Activated CD8-positive, alpha-beta T cell treated with anti-CD3 and anti-CD28 coated beads, Interleukin-2, amount 10 ng/mL, durations not matched to agents 7 days and 5 days (primary cell): ENCODE data around the gene ABT1. TPM values are rescaled to one million over a fixed set of nuclear protein-coding genes. Genes with fewer than 3 reads are reported as not detected.
A peak's percentile ranks its signal among the peaks of the same experiment; 100 is the strongest.

ENCODE experiments used
- ATAC-seq: fragments of 150-1000 bp; cut with Tn5 transposase; one replicate; pipeline ENCODE4 v1.10.0; 2021; ENCODE audit warnings: moderate library complexity
- CTCF ChIA-PET: fragments of 350-600 bp; sonication (Branson Sonifier 250); formaldehyde crosslinking; loops from one replicate; lab custom pipeline; 2021; ENCODE audit warnings: antibody characterized with exemption; lab: Charles Lee
- POLR2A ChIA-PET: fragments of 350-600 bp; sonication (Branson Sonifier 250); formaldehyde crosslinking; loops from one replicate; lab custom pipeline; 2021; ENCODE audit warnings: antibody characterized with exemption; lab: Charles Lee
- DNase-seq: peaks from one replicate; pipeline ENCODE4 v3.0.0-alpha.2; 2020
- H3K27ac Mint-ChIP-seq: one replicate; pipeline ENCODE4 v1.8.0; 2021; ENCODE audit warnings: mild to moderate bottlenecking, mixed read lengths
- H3K27me3 Mint-ChIP-seq: one replicate; pipeline ENCODE4 v1.8.0; 2021; ENCODE audit warnings: low read depth, mixed read lengths
- H3K36me3 Mint-ChIP-seq: one replicate; pipeline ENCODE4 v1.8.0; 2021; ENCODE audit warnings: low read depth, mixed read lengths
- H3K4me1 Mint-ChIP-seq: one replicate; pipeline ENCODE4 v1.8.0; 2021; ENCODE audit warnings: low read depth, mixed read lengths
- H3K4me3 Mint-ChIP-seq: one replicate; pipeline ENCODE4 v1.8.0; 2021; ENCODE audit warnings: mild to moderate bottlenecking, mixed read lengths
- H3K9me3 Mint-ChIP-seq: one replicate; pipeline ENCODE4 v1.8.0; 2022; ENCODE audit warnings: mixed read lengths; ENCODE audit not compliant: insufficient read depth
- total RNA-seq, 2 experiments: library from RNA; stranded (reverse); gene quantifications; one replicate each; pipeline ENCODE4 v1.2.3, GENCODE V29; 2021

The ABT1 gene
- total RNA-seq, 2 experiments from 2014 or later = 25.0 to 25.3 TPM

DNA sequence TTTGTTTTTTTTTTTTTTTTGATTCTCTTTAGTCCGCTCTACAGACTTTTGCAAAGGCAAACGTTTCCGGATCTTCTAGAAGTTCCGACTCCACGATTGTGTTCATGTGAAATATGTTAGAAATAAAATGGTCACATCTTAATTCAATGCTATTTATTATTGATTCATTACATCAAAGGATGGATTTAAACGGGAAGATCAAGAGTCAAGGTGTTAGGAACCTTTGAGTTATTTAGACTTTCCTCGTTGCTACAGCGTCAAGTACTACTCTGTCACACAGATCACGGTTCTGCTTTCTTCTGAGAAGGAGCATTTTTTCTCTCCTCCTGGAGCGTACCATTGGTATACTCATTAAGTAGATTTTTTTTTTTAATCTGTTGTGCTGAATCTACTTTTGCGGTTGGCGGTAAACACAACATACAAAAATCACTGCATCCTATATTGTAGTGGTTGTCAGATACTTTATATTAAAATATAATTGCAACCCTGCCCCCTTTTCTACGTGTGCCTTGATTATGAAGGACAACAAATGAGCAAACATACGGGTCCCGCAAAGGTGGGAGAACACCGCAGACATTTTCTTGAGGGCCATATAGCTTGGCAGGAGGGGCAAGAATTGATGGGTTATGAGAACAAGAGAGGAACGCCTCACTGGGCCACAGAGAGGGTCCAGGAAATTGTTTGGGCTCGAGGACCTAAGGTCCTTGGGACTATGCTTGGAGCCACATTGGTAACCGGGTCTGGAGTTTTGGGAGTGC is 41.1 kb upstream of the ABT1 start:
- Mint-ChIP-seq H3K27me3 (no peaks in the 10 kb centered on the region), H3K4me1 (peaks cover 24% of the 10 kb centered on the region), H3K36me3 (no peaks in the 10 kb centered on the region), H3K9me3 (no peaks in the 10 kb centered on the region), H3K27ac (peak overlapping the region; percentile 13), H3K4me3 (peak overlapping the region; percentile 46)
- ATAC-seq (no peak), DNase-seq (no peak)
- ChIA-PET CTCF (interaction anchor here (0.9 to 5.3 kb wide), 11 partner anchors 13 to 233 kb away, joined by 3 to 38 read pairs (median 4); partner anchors contain the start of gene HMGN4), POLR2A (interaction anchor here (1.0 kb wide), 1 partner anchor 81 kb away, joined by 3 read pairs; no protein-coding TSS in a partner anchor)

DNA sequence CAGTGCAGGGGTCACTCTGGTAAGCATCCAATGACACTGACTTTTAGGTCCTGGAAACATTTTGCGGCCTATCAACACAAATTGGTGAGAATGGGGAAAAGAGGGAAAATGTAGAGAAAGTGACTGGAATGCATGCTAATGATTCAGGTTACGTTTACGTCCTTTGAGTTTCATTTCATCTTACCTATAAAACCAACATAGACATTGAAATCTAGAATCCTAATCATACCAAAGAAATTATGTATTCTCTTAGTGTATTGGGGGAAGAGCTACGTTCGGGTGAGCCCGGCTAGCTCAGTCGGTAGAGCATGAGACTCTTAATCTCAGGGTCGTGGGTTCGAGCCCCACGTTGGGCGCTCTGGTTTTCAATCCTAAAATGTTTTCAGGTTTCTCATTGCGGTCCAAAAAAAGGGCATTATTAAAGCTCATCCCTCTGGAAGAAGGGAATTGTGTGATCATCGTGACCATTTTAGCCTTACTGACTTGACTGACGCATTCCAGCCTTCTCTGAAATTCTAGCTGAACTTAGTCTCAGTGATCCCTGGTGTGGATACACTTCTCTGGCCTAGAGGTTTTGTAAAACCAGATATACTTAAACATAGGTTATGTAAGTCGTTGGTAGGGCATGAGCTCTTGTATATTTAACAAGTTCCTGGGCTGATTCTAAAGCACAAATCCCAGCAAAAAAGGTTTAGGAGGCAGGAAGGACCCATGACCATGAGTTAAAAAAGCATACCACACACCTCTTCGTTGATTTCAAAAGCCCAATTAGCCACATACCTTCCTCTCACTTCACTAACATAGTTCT is 40.3 kb upstream of the ABT1 start:
- ChIA-PET POLR2A (interaction anchor here (0.6 kb wide), 1 partner anchor 12 kb away, joined by 4 read pairs; no protein-coding TSS in a partner anchor), CTCF (interaction anchor here (0.9 to 1.4 kb wide), 8 partner anchors 12 to 234 kb away, joined by 3 to 7 read pairs (median 4); partner anchors contain the start of gene HMGN4)
- Mint-ChIP-seq H3K4me1 (peaks cover 18% of the 10 kb centered on the region), H3K27ac (no peak overlapping the region), H3K36me3 (no peaks in the 10 kb centered on the region), H3K9me3 (no peaks in the 10 kb centered on the region), H3K27me3 (no peaks in the 10 kb centered on the region), H3K4me3 (peak overlapping the region; percentile 46)
- DNase-seq (peak; percentile 61), ATAC-seq (no peak)

DNA sequence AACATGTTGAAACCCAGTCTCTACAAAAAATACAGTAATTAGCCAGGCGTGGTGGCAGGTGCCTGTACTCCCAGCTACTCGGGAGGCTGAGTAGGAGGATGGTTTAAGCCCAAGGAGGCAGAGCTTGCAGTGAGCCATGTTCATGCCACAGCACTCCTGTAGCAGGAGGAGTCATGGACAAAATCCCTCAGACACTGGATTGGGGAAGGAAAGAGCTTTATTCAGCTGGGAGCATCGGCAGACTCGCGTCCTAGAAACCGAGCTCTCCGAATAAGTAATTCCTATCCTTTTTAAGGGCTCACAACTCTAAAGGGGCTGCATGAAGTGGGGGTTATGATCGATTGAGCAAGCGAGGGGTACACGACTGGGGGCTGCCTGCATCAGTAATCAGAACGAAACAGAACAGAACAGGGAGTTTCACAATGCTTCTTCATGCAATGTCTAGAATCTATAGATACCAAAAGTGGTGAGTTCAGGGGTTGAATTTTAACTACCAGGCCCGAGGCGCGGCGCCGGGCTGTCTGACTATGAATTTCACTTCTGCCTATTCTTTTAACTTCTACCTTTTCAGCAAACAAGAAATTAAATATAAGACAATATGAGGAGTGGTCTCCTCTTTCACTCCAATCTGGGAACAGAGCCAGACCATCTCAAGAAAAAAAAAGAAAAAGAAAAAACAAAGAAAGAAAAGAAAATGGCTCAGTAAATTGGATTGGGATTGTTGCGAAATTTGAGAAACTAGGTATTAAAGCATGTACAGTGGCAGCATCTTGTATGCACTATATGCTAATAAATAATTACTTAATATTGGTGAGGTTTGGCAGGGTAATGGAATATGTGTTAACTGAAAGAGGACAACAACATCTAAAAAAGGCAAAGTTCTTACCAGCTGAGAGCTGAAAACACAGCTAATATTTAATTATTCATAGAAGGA is 35.0 kb upstream of the ABT1 start:
- H3K9me3 Mint-ChIP-seq = no peaks in the 10 kb centered on the region
- peaks cover under 1% of the 10 kb centered on the region for H3K4me1 Mint-ChIP-seq
- H3K27me3 Mint-ChIP-seq = peaks cover 2% of the 10 kb centered on the region
- H3K27ac Mint-ChIP-seq = no peak overlapping the region
- POLR2A ChIA-PET = no interaction called here
- ATAC-seq = no peak
- H3K4me3 Mint-ChIP-seq = no peak overlapping the region
- no peak for DNase-seq
- CTCF ChIA-PET = interaction anchor here (0.6 to 1.2 kb wide), 2 partner anchors 24 to 34 kb away, joined by 3 to 4 read pairs; partner anchors contain the start of gene HMGN4
- no peaks in the 10 kb centered on the region for H3K36me3 Mint-ChIP-seq

DNA sequence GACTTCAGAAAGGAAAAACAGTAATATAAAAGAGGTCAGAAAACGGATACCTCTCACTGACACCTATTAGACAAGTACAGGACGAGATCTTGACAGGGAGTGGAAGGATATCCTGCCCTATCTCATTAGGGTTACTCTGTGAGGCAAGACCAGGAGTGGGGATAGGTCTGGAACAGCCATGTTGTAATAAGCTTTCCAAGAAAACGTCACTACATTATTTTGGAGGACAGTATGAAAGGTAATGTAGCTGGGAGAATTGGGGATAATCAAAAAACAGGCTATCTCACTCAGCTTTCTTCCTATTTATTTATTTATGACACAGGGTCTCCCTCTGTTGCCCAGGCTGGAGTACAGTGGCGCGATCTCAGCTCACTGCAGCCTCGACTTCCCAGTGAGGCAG is 33.3 kb upstream of the ABT1 start:
- no peak for DNase-seq
- Mint-ChIP-seq H3K27me3 (peaks cover 2% of the 10 kb centered on the region), H3K4me3 (no peak overlapping the region), H3K9me3 (no peaks in the 10 kb centered on the region), H3K4me1 (peaks cover 2% of the 10 kb centered on the region), H3K27ac (no peak overlapping the region), H3K36me3 (peaks cover 2% of the 10 kb centered on the region)
- no peak for ATAC-seq
- ChIA-PET POLR2A (interaction anchor here (0.6 to 1.0 kb wide), 2 partner anchors 11 to 26 kb away, joined by 3 to 6 read pairs; no protein-coding TSS in a partner anchor), CTCF (interaction anchor here (0.9 to 1.5 kb wide), 3 partner anchors 10 to 222 kb away, joined by 3 to 5 read pairs (median 3); no protein-coding TSS in a partner anchor)

DNA sequence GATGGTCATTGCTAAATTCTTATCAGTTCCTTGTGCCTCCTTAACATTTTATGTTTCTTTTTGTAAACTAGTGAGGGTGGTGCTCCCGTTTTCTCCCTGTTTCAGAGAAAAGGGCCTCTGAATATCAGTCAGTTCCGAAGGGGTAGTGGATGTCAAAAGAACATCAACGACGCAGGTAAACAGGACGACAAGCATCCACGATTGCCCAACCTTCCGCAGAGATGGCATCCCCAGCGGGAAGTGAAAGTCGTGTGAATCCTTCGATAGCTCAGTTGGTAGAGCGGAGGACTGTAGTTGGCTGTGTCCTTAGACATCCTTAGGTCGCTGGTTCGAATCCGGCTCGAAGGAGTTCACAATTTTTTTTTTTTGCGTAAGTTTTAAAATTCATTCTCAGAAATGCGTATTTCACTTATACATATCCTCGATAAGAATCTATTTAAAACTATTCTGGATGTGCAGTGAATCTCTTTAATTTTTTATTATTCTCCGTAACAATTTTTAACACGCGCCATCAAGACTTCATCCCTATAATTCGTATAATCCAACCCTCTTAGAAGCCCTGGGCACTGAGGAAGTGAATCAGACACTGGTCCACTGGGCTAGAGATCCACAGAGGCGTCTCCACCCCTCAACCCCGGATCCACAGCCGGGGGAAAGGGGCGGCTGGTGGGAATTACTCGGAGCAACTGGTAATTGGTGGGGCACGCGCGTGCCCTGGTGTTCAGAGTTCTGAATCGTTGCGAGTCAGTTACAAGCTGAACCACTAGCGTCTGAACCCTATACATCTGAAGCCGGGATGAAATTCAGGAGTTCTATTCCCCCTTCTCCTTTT is 27.9 kb upstream of the ABT1 start:
- Mint-ChIP-seq H3K36me3 (peaks cover 4% of the 10 kb centered on the region), H3K27me3 (no peaks in the 10 kb centered on the region), H3K4me3 (peak overlapping the region; percentile 95), H3K4me1 (peaks cover 41% of the 10 kb centered on the region), H3K9me3 (no peaks in the 10 kb centered on the region), H3K27ac (peak overlapping the region; percentile 86)
- ChIA-PET CTCF (interaction anchor here (0.6 to 20.0 kb wide), 25 partner anchors 8 to 318 kb away, joined by 3 to 298 read pairs (median 4); partner anchors contain the start of gene HMGN4), POLR2A (interaction anchor here (0.6 to 3.0 kb wide), 13 partner anchors 12 to 1239 kb away, joined by 3 to 15 read pairs (median 4); partner anchors contain the start of gene HMGN4)
- ATAC-seq (peak; percentile 88), DNase-seq (peak; percentile 97)

DNA sequence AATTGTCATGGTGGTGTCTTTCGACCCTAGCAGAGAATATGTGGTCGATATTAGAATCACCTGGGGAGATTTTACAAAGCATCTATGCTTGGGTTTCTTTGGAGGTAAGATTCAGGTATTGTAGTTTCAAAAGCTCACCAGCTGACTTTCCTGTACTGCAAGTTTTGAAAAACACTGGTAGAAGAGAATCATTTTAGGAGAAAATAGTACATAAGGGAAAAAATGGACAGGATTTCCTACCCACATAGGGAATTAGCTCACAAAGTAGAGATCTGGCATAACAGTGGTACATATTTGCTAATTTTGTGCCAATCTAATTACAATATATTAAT is 27.4 kb upstream of the ABT1 start:
- no peak for ATAC-seq
- H3K4me1 Mint-ChIP-seq = peaks cover 41% of the 10 kb centered on the region

DNA sequence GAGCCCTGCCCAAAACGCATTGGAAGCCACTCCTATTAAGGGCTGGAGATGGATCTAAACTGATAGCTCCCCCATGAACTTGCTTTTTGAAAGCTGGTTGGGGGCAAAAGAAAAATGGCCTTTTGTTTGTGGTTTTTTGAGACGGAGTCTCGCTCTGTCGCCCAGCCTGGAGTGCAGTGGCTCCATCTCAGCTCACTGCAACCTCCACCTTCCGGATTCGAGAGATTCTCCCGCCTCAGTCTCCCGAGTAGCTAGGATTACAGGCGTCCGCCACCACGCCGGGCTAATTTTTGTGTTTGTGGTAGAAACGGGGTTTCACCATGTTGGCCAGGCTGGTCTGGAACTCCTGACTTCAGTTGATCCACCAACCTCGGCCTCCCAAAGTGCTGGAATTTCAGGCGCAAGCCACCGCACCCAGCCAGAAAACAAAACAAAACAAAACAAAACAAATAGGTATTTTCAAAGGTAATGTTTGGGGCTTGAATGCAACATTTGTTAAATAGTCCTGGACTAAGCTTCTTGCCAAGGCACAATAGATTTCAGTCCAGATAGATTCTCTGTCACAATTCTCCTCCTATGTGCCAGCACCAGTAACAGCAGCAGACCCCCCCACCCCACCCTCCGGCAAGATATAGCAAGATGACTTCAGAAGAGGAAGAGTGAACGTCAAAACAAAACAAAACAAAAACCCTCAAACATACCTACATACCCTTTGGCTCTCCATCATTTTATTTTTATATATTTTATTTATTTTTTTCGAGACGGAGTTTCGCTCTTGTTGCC is 26.5 kb upstream of the ABT1 start:
- H3K9me3 Mint-ChIP-seq = no peaks in the 10 kb centered on the region
- DNase-seq (no peak), ATAC-seq (no peak)
- no peak overlapping the region for H3K4me3 Mint-ChIP-seq
- CTCF ChIA-PET = interaction anchor here (0.7 to 20.0 kb wide), 17 partner anchors 17 to 286 kb away, joined by 3 to 298 read pairs (median 4); partner anchors contain the start of gene HMGN4
- no peaks in the 10 kb centered on the region for H3K27me3 Mint-ChIP-seq
- peaks cover 41% of the 10 kb centered on the region for H3K4me1 Mint-ChIP-seq
- H3K36me3 Mint-ChIP-seq = peaks cover 4% of the 10 kb centered on the region
- H3K27ac Mint-ChIP-seq = no peak overlapping the region
- POLR2A ChIA-PET = interaction anchor here (1.1 to 3.0 kb wide), 3 partner anchors 26 to 371 kb away, joined by 4 to 15 read pairs (median 5); partner anchors contain the start of gene HMGN4

More for the DNA sequence above, 27.4 kb upstream of the ABT1 start:
- DNase-seq = no peak
- Mint-ChIP-seq H3K9me3 (no peaks in the 10 kb centered on the region), H3K27me3 (no peaks in the 10 kb centered on the region), H3K27ac (no peak overlapping the region), H3K36me3 (peaks cover 4% of the 10 kb centered on the region), H3K4me3 (peak overlapping the region; percentile 95)
- POLR2A ChIA-PET = interaction anchor here (1.0 to 3.0 kb wide), 6 partner anchors 26 to 1238 kb away, joined by 3 to 15 read pairs (median 4); partner anchors contain the start of gene HMGN4
- CTCF ChIA-PET = interaction anchor here (0.7 to 20.0 kb wide), 21 partner anchors 13 to 285 kb away, joined by 3 to 298 read pairs (median 4); partner anchors contain the start of gene HMGN4

DNA sequence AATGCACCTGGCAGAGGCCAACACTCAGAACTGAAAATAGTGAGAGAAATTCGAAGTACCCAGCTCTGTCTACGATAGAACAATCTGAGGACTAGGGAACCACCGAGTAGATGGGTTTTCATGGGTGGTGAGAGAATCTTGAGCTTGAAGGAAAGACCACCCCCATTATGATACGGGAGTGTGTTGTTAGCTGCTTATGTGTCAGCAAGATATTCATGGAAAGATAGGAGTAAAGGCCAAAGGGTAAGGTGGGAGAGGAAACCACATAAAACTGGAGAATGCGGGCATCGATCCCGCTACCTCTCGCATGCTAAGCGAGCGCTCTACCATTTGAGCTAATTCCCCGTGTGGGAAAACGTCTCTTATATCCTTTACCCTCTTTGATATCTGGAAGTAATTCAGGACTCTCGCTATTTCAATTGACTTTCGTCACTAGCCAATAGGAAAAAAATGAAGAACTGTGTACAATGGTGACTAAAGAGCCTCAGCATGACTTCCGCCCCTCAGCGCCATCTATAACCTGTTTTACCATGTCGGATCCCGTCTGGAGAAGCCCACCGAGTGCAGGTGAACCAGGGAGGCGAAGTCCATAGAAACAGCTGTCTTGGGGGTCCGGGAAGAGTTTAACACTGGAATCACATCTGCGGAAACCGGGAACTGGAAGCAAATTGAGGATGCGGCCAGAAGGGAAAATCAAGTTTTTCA is 25.0 kb upstream of the ABT1 start:
- ChIA-PET POLR2A (interaction anchor here (0.9 to 1.4 kb wide), 4 partner anchors 300 to 1237 kb away, joined by 3 to 4 read pairs (median 4); a partner anchor contains a TSS), CTCF (interaction anchor here (0.9 to 20.0 kb wide), 10 partner anchors 9 to 231 kb away, joined by 3 to 298 read pairs (median 4); partner anchors contain the start of gene HMGN4)
- H3K4me1 Mint-ChIP-seq = peaks cover 51% of the 10 kb centered on the region
- ATAC-seq (peak; percentile 29), DNase-seq (peak; percentile 60)
- no peaks in the 10 kb centered on the region for H3K9me3 Mint-ChIP-seq
- peaks cover 3% of the 10 kb centered on the region for H3K27me3 Mint-ChIP-seq
- H3K4me3 Mint-ChIP-seq = peak overlapping the region; percentile 80
- peaks cover 4% of the 10 kb centered on the region for H3K36me3 Mint-ChIP-seq
- peak overlapping the region; percentile 66 for H3K27ac Mint-ChIP-seq

DNA sequence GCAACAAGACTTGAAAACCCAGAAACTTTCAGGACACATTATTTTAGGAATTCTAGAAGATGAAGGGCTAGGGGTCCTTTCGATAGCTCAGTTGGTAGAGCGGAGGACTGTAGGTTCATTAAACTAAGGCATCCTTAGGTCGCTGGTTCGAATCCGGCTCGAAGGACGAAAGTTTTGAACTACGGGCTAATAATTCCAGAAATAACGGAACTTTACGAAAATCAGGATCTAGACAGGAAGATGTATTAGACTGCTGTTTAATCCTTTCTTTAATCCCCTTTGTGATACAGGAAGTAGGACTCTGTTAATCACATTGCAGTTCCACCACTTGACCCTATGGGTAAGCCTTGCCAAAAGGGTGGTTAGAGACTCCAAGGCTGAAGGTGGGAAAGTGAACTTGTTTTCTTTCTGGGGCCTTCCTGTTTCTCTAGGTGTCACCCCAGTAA is 21.2 kb upstream of the ABT1 start:
- no peaks in the 10 kb centered on the region for H3K9me3 Mint-ChIP-seq
- peaks cover 41% of the 10 kb centered on the region for H3K4me1 Mint-ChIP-seq
- H3K36me3 Mint-ChIP-seq = peaks cover 5% of the 10 kb centered on the region
- H3K4me3 Mint-ChIP-seq = no peak overlapping the region
- no peak overlapping the region for H3K27ac Mint-ChIP-seq
- ChIA-PET POLR2A (interaction anchor here (0.6 kb wide), 1 partner anchor 14 kb away, joined by 4 read pairs; no protein-coding TSS in a partner anchor), CTCF (interaction anchor here (0.7 to 20.0 kb wide), 5 partner anchors 10 to 244 kb away, joined by 3 to 298 read pairs (median 3); no protein-coding TSS in a partner anchor)
- DNase-seq (no peak), ATAC-seq (no peak)
- H3K27me3 Mint-ChIP-seq = peaks cover 14% of the 10 kb centered on the region
